A549 treated with GW870086 at 1 μM for 4 hours (cell line): ENCODE results near the gene CSN2. TPM values are rescaled to one million over a fixed set of nuclear protein-coding genes. Genes with fewer than 3 reads are reported as not detected.

Source experiments
- total RNA-seq: library from RNA; stranded (reverse); fragments of 200-300 nt; extraction: Qiagen RNA extraction; gene quantifications from 5 replicates; pipeline ENCODE4 v1.2.3, GENCODE V29; 2022; ENCODE audit warnings: low read depth

The CSN2 gene, protein sequence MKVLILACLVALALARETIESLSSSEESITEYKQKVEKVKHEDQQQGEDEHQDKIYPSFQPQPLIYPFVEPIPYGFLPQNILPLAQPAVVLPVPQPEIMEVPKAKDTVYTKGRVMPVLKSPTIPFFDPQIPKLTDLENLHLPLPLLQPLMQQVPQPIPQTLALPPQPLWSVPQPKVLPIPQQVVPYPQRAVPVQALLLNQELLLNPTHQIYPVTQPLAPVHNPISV
- total RNA-seq, result not detected in 5 replicates

DNA sequence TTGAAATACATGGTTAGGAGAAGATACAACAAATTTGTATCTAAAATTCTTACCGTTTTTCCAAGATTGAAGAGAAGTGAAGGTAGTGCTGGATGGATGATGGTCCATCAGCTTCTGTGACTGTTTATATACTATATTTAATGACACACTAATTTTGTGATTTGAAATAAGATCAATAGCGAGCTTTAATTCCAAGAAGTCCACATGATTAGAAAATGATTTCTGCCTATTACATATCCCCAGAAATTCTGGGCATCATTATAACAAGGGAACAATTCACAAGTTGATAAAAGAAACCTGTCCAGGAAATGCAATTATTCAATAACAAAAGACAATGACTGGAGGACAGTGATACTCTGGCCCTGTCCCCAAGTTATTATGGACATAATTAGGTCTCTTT is at the start of gene CSN2:
TSS of gene CSN2 (minus strand) at position 101 of the 400 bp plus-strand sequence. CDS start 4,733 bp downstream, outside the sequence.

DNA sequence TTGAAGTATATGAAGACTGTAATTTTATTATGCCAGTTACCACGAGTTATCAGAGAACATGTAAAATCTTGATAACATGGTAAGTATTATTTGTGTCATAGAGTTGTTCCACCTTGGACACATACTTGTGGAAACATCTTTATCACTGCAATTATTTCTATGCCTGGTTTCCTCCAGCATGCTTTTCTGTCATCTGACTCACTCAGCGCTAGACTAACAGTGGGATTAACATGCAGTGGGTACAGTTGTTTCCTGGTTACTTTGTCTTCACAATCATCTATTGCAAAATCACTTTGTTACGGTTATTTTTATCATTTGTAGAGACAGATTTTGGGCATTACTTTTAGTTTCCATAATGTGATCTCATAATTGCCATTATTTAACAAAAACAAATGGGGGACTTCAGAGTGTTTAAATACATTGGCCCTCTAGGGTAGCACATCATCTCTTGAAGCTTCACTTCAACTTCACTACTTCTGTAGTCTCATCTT is 30.0 kb upstream of the CSN2 start, which contains the start of gene STATH:
TSS of gene STATH (plus strand) at position 441 of the 491 bp plus-strand sequence. CDS start 2,472 bp downstream, outside the sequence.

DNA sequence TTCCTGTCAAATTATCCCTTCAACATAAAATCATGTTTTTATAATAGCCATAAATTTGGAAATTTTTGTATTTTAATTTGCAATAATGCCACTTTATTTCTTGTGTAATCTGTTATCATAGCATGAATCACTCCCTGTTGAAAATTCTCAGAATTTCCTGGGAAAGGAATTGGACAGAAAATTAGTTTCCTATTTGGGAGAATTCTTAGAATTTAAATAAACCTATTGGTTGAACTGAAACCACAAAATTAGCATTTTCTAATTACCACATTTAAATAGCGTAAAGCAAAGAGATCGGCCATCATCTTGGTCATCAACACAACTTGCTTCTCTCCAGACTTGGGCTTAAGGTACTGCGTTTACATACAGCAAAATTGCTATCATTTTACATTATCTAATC is 34.8 kb downstream of the CSN2 start, which contains the start of gene CSN1S1:
TSS of gene CSN1S1 (plus strand) at position 301 of the 400 bp plus-strand sequence. CDS start 1,488 bp downstream, outside the sequence.

Other genes with a start within 250 kb of the CSN2 start
- gene SULT1B1, start 205.1 kb downstream of the CSN2 start, total RNA-seq, result 0.02 TPM in 2 of 5 replicates, not detected in the others
- gene SULT1E1, start 105.6 kb downstream of the CSN2 start, total RNA-seq, result not detected in 5 replicates
- not detected in 5 replicates for gene CSN1S1, start 34.7 kb downstream of the CSN2 start, total RNA-seq
- gene STATH, start 30.2 kb upstream of the CSN2 start, total RNA-seq, result not detected in 5 replicates
- not detected in 5 replicates for gene HTN3, start 62.7 kb upstream of the CSN2 start, total RNA-seq
- not detected in 5 replicates for gene HTN1, start 84.7 kb upstream of the CSN2 start, total RNA-seq
- not detected in 5 replicates for gene PRR27, start 188.5 kb upstream of the CSN2 start, total RNA-seq
- not detected in 5 replicates for gene ODAM, start 230.0 kb upstream of the CSN2 start, total RNA-seq